Upper lobe of left lung (tissue), 4 donors: Measurements from ENCODE around the gene ATAD1.

ENCODE experiments used
- EP300 ChIP-seq, 4 donors: sonication (generic); formaldehyde crosslinking; IDR thresholded peaks; one replicate each; pipeline ENCODE4 v1.5.1; 2017; ENCODE audit warnings: antibody characterized with exemption in 4 of 4, control low read depth in 2 of 4
- POLR2A ChIP-seq, 4 donors: fragments of 450-650 bp; IDR thresholded peaks; one replicate each; pipeline ENCODE4 v1.5.1; 2016 to 2017; ENCODE audit warnings: antibody characterized with exemption in 4 of 4, mild to moderate bottlenecking in 2 of 4
- TF ChIP-seq, protein P1 (sequence below), 6 experiments: fragments of 450-650 bp in 4 of 6; fragments of 200-600 bp in 2 of 6; sonication (generic) in 2 of 6; IDR thresholded peaks; one replicate each; pipeline ENCODE4 v1.5.1; 2016 to 2019; ENCODE audit warnings: antibody characterized with exemption in 6 of 6

DNA sequence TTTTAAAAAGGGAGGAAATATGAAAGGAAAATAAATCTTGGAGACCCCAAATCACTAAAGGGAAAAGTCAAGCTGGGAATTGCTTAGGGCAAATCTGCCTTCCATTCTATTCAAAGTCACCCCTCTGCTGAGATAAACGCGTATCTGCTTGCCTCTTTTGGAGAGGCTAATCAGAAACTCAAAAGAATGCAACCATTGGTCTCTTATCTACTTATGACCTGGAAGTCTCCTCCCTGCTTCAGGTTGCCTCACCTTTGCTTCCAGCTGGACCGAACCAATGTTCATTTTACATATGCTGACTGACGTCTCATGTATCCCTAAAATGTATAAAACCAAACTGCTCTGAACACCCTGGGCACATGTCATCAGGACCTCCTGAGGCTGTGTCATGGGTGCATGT is 14.7 kb downstream of the ATAD1 start:
- TF ChIP-seq, protein P1, sequence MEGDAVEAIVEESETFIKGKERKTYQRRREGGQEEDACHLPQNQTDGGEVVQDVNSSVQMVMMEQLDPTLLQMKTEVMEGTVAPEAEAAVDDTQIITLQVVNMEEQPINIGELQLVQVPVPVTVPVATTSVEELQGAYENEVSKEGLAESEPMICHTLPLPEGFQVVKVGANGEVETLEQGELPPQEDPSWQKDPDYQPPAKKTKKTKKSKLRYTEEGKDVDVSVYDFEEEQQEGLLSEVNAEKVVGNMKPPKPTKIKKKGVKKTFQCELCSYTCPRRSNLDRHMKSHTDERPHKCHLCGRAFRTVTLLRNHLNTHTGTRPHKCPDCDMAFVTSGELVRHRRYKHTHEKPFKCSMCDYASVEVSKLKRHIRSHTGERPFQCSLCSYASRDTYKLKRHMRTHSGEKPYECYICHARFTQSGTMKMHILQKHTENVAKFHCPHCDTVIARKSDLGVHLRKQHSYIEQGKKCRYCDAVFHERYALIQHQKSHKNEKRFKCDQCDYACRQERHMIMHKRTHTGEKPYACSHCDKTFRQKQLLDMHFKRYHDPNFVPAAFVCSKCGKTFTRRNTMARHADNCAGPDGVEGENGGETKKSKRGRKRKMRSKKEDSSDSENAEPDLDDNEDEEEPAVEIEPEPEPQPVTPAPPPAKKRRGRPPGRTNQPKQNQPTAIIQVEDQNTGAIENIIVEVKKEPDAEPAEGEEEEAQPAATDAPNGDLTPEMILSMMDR (IDR thresholded peaks at IDR 0.05) = no peak
- no peak for TF ChIP-seq POLR2A (IDR thresholded peaks at IDR 0.05)
- no peak for TF ChIP-seq EP300 (IDR thresholded peaks at IDR 0.05)
